ENCODE measurements around the gene OBSCN. TPM values are rescaled to one million over a fixed set of nuclear protein-coding genes. Genes with fewer than 3 reads are reported as not detected.

OBSCN gene
- total and polyA plus RNA-seq, 2 donors (not counting 3 experiments of a cell fraction or from before 2014, with no cell fraction given): 1.5 to 2.9 TPM

- Histone ChIP-seq H3K36me3 (ENCODE audit: control insufficient read depth in 2 of 2, extremely low read depth in 1 of 2, insufficient read depth in 2 of 2, low read length in 2 of 2) (no peaks in the 10 kb centered on the region), H3K9me3 (replicated peaks; ENCODE audit: control insufficient read depth, insufficient read depth, low read length) (no peaks in the 10 kb centered on the region), H3K27ac (ENCODE audit: insufficient read depth, low read depth, low read length) (no peak overlapping the region), H3K9me1 (replicated peaks; ENCODE audit: control insufficient read depth, extremely low read depth, insufficient read depth, low read length) (no peaks in the 10 kb centered on the region), H2AFZ (ENCODE audit: low read depth, low read length) (no peak overlapping the region), H3K4me2 (ENCODE audit: insufficient read depth, low read length) (no peak overlapping the region), H3K27me3 (ENCODE audit: control insufficient read depth in 2 of 2, insufficient read depth in 2 of 2, low read length in 2 of 2) (peaks cover 4 to 16% of the 10 kb centered on the region in 2 experiments), H3K9ac (replicated peaks; ENCODE audit: extremely low read depth, insufficient read depth, low read length) (no peak overlapping the region), H3K4me3 (replicated peaks in 1 of 3; ENCODE audit: insufficient read depth in 1 of 3, low read depth in 1 of 3, low read length in 3 of 3) (no peak overlapping the region), H3K79me2 (ENCODE audit: control insufficient read depth, insufficient read depth, low read length) (no peaks in the 10 kb centered on the region), H3K4me1 (ENCODE audit: control insufficient read depth, extremely low read depth, insufficient read depth, low read length) (no peaks in the 10 kb centered on the region), H4K20me1 (replicated peaks; ENCODE audit: control insufficient read depth, extremely low read depth, insufficient read depth, low read length) (no peaks in the 10 kb centered on the region)
- no peak for DNase-seq (ENCODE audit: low read depth, low spot score)
- dilution Hi-C loops (cut with MboI; ENCODE audit: extremely low pct_ligation_motif_present, low sequenced_read_pairs) (no loop called here), intact Hi-C loops (cut with micrococcal nuclease) (no loop called here)
- CTCF ChIA-PET: no interaction called here
- POLR2A ChIA-PET: no interaction called here
- TF ChIP-seq GATA2 (IDR thresholded peaks at IDR 0.05; ENCODE audit: insufficient read depth, insufficient read length, low read depth, low read length) (no peak), POLR2AphosphoS5 (IDR thresholded peaks at IDR 0.05; ENCODE audit: insufficient read depth, low read depth, low read length) (no peak), EZH2 (IDR thresholded peaks at IDR 0.05; ENCODE audit: borderline replicate concordance, low read depth, low read length, severe bottlenecking) (no peak), POLR2A (IDR thresholded peaks at IDR 0.05; ENCODE audit: low read depth, low read length) (no peak), MYC (IDR thresholded peaks at IDR 0.05; ENCODE audit: low read depth, low read length) (no peak), FOS (IDR thresholded peaks at IDR 0.05; ENCODE audit: borderline replicate concordance, insufficient read depth, low read length) (no peak), JUN (IDR thresholded peaks at IDR 0.05; ENCODE audit: borderline replicate concordance, insufficient read depth, insufficient read length, low read depth) (no peak)
- TF ChIP-seq, protein P1, sequence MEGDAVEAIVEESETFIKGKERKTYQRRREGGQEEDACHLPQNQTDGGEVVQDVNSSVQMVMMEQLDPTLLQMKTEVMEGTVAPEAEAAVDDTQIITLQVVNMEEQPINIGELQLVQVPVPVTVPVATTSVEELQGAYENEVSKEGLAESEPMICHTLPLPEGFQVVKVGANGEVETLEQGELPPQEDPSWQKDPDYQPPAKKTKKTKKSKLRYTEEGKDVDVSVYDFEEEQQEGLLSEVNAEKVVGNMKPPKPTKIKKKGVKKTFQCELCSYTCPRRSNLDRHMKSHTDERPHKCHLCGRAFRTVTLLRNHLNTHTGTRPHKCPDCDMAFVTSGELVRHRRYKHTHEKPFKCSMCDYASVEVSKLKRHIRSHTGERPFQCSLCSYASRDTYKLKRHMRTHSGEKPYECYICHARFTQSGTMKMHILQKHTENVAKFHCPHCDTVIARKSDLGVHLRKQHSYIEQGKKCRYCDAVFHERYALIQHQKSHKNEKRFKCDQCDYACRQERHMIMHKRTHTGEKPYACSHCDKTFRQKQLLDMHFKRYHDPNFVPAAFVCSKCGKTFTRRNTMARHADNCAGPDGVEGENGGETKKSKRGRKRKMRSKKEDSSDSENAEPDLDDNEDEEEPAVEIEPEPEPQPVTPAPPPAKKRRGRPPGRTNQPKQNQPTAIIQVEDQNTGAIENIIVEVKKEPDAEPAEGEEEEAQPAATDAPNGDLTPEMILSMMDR (IDR thresholded peaks at IDR 0.05; ENCODE audit: extremely low read depth in 1 of 2, insufficient read depth in 1 of 2, low read depth in 1 of 2, low read length in 2 of 2): no peak
- TF ChIP-seq, protein P2, sequence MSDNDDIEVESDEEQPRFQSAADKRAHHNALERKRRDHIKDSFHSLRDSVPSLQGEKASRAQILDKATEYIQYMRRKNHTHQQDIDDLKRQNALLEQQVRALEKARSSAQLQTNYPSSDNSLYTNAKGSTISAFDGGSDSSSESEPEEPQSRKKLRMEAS (IDR thresholded peaks at IDR 0.05; ENCODE audit: insufficient read depth, insufficient read length): no peak
- FAIRE-seq: no peak
- no TSS peak for BruUV-seq (replicated peaks)
These were observed 1.1 kb downstream of the OBSCN start for GRCh38 chr1:228208831-228209551.
